HEK293T (cell line): ENCODE results near the gene CCL1.

Experiments used
- CTCF ChIA-PET: fragments of 350-600 bp; formaldehyde crosslinking; extraction: SDS; loops from one replicate; lab custom pipeline; 2021; ENCODE audit warnings: antibody characterized with exemption, inconsistent platforms; lab: Yijun Ruan, JAX
- POLR2A ChIA-PET: fragments of 350-600 bp; formaldehyde crosslinking; extraction: SDS; loops from one replicate; lab custom pipeline; 2020; ENCODE audit warnings: antibody characterized with exemption, inconsistent platforms; lab: Yijun Ruan, JAX
- DNase-seq: peaks from one replicate; pipeline ENCODE4 v3.0.0; 2012; ENCODE audit warnings: mixed read lengths; ENCODE audit errors: extremely low spot score
- ARNT ChIP-seq: fragments of 450-650 bp; IDR thresholded peaks from 2 replicates; pipeline ENCODE4 v1.6.1; 2017; ENCODE audit warnings: mild to moderate bottlenecking
- BHLHE40 ChIP-seq: fragments of 450-650 bp; IDR thresholded peaks from 2 replicates; pipeline ENCODE4 v1.6.1; 2016; ENCODE audit warnings: mild to moderate bottlenecking, moderate library complexity, borderline replicate concordance
- CTBP1 ChIP-seq: fragments of 450-650 bp; IDR thresholded peaks from 2 replicates; pipeline ENCODE4 v1.6.1; 2016; ENCODE audit warnings: borderline replicate concordance
- ELF4 ChIP-seq: fragments of 450-650 bp; IDR thresholded peaks from 2 replicates; pipeline ENCODE4 v1.6.1; 2017; ENCODE audit warnings: antibody characterized with exemption
- FOXA1 ChIP-seq: fragments of 450-650 bp; IDR thresholded peaks from 2 replicates; pipeline ENCODE4 v1.6.1; 2016; ENCODE audit warnings: mild to moderate bottlenecking
- FOXK2 ChIP-seq: fragments of 450-650 bp; IDR thresholded peaks from 2 replicates; pipeline ENCODE4 v1.6.1; 2016; ENCODE audit warnings: mild to moderate bottlenecking
- FOXM1 ChIP-seq: fragments of 450-650 bp; IDR thresholded peaks from 2 replicates; pipeline ENCODE4 v1.6.1; 2017; ENCODE audit warnings: mild to moderate bottlenecking, borderline replicate concordance
- HDGF ChIP-seq: fragments of 450-650 bp; IDR thresholded peaks from 2 replicates; pipeline ENCODE4 v1.6.1; 2017; ENCODE audit warnings: antibody characterized with exemption, borderline replicate concordance
- L3MBTL2 ChIP-seq: fragments of 450-650 bp; conservative IDR thresholded peaks from 2 replicates; pipeline ENCODE4 v1.6.1; 2016; ENCODE audit warnings: mild to moderate bottlenecking
- LEF1 ChIP-seq: fragments of 450-650 bp; IDR thresholded peaks from 2 replicates; pipeline ENCODE4 v1.6.1; 2017; ENCODE audit warnings: mild to moderate bottlenecking, borderline replicate concordance
- NFRKB ChIP-seq: fragments of 450-650 bp; IDR thresholded peaks from 2 replicates; pipeline ENCODE4 v1.6.1; 2016; ENCODE audit warnings: mild to moderate bottlenecking, moderate library complexity
- PKNOX1 ChIP-seq: fragments of 450-650 bp; IDR thresholded peaks from 2 replicates; pipeline ENCODE4 v1.6.1; 2016
- SP1 ChIP-seq: fragments of 450-650 bp; IDR thresholded peaks from 2 replicates; pipeline ENCODE4 v1.6.1; 2017
- SUZ12 ChIP-seq: fragments of 450-650 bp; IDR thresholded peaks from 2 replicates; pipeline ENCODE4 v1.6.1; 2016; ENCODE audit warnings: mild to moderate bottlenecking
- TARDBP ChIP-seq: fragments of 450-650 bp; IDR thresholded peaks from 2 replicates; pipeline ENCODE4 v1.6.1; 2016
- ZNF384 ChIP-seq: fragments of 450-650 bp; IDR thresholded peaks from 2 replicates; pipeline ENCODE4 v1.6.1; 2016

Gene CCL1

GRCh38 chr17:34393401-34393800 lies 30.4 kb upstream of the CCL1 start:
- ChIA-PET CTCF (no interaction called here), POLR2A (no interaction called here)
- TF ChIP-seq FOXK2: no peak
- TF ChIP-seq SUZ12: no peak
- no peak for TF ChIP-seq FOXM1
- no peak for TF ChIP-seq ZNF384
- TF ChIP-seq ELF4: no peak
- TF ChIP-seq NFRKB: no peak
- no peak for TF ChIP-seq L3MBTL2
- no peak for TF ChIP-seq BHLHE40
- TF ChIP-seq FOXA1: no peak
- no peak for TF ChIP-seq TARDBP
- TF ChIP-seq LEF1: no peak
- no peak for TF ChIP-seq PKNOX1
- TF ChIP-seq SP1: no peak
- TF ChIP-seq ARNT: no peak
- TF ChIP-seq HDGF: no peak
- no peak for TF ChIP-seq CTBP1
- no peak for DNase-seq

- no peak for DNase-seq
- ChIA-PET POLR2A (no interaction called here), CTCF (no interaction called here)
- no peak for TF ChIP-seq ARNT
- no peak for TF ChIP-seq SP1
- no peak for TF ChIP-seq ELF4
- TF ChIP-seq CTBP1: no peak
- TF ChIP-seq HDGF: no peak
- TF ChIP-seq TARDBP: no peak
- TF ChIP-seq FOXK2: no peak
- no peak for TF ChIP-seq FOXM1
- no peak for TF ChIP-seq ZNF384
- TF ChIP-seq SUZ12: no peak
- TF ChIP-seq L3MBTL2: no peak
- TF ChIP-seq LEF1: no peak
- TF ChIP-seq PKNOX1: no peak
- TF ChIP-seq NFRKB: no peak
- no peak for TF ChIP-seq BHLHE40
Observed at GRCh38 chr17:34391241-34391640, 28.2 kb upstream of the CCL1 start.

- CTCF ChIA-PET: no interaction called here
- DNase-seq: no peak
- no peak for TF ChIP-seq FOXM1
- no peak for TF ChIP-seq ZNF384
- no peak for TF ChIP-seq CTBP1
- TF ChIP-seq ELF4: no peak
- no peak for TF ChIP-seq HDGF
- no peak for TF ChIP-seq FOXA1
- TF ChIP-seq NFRKB: no peak
- no peak for TF ChIP-seq LEF1
- no peak for TF ChIP-seq SP1
- no peak for TF ChIP-seq PKNOX1
- TF ChIP-seq SUZ12: no peak
- TF ChIP-seq L3MBTL2: no peak
- no peak for TF ChIP-seq ARNT
- no peak for TF ChIP-seq FOXK2
- TF ChIP-seq BHLHE40: no peak
- no peak for TF ChIP-seq TARDBP
- POLR2A ChIA-PET: no interaction called here
Observed at GRCh38 chr17:34390649-34391048, 27.6 kb upstream of the CCL1 start.

GRCh38 chr17:34389126-34389750 lies 26.2 kb upstream of the CCL1 start:
- ChIA-PET POLR2A (no interaction called here), CTCF (interaction anchor here (0.6 kb wide), 1 partner anchor 28 kb away, joined by 3 read pairs; no protein-coding TSS in a partner anchor)
- DNase-seq: no peak
- TF ChIP-seq PKNOX1 (no peak), ELF4 (no peak), ZNF384 (no peak), ARNT (no peak), TARDBP (no peak), L3MBTL2 (no peak), CTBP1 (no peak), LEF1 (no peak), SUZ12 (no peak), HDGF (no peak), NFRKB (no peak), FOXK2 (no peak), BHLHE40 (no peak)

- CTCF ChIA-PET: interaction anchor here (1.2 kb wide), 2 partner anchors 10 to 26 kb away, joined by 3 to 5 read pairs; no protein-coding TSS in a partner anchor
- POLR2A ChIA-PET: no interaction called here
- no peak for TF ChIP-seq NFRKB
- TF ChIP-seq FOXM1: no peak
- TF ChIP-seq HDGF: no peak
- TF ChIP-seq ARNT: no peak
- DNase-seq: no peak
Observed at GRCh38 chr17:34387566-34387965, 24.5 kb upstream of the CCL1 start.
